PC-9 (cell line): ENCODE measurements around the gene GPR152.

Experiments
- EZH2 ChIP-seq: fragments of 200-600 bp; sonication (generic); IDR thresholded peaks from 2 replicates; pipeline ENCODE4 v1.8.0; 2017; ENCODE audit warnings: antibody characterized with exemption, low read depth
- TF ChIP-seq, protein P1 (sequence below): fragments of 200-600 bp; sonication (generic); conservative IDR thresholded peaks from 2 replicates; pipeline ENCODE4 v1.6.1; 2017; ENCODE audit warnings: mixed run types, antibody characterized with exemption, mild to moderate bottlenecking, moderate library complexity

DNA sequence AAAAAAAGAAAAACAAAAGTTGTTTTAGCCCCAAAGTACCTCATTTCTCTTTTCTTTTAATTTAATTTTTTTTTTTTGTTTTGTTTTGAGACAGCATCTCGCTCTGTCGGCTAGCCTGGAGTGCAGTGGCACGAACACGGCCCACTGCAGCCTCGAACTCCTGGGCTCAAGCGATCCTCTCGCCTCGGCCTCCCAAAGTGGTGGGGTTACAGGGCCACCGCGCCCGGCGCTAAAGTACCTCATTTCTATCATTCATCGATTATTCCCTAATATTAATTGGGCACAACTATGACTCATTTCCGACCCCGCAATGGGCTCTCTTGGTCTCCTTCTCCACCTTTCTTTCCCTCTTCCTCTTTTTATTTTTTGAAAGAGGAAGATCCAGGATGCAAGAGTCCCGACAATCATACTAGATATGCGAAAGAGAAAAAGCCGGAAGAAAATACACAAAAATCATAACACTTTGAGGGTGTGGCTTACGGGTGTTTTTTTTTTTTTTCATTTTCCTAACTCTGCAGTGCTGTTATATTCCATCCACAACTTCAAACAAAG lies 29.8 kb upstream of the GPR152 start:
- TF ChIP-seq, protein P1, sequence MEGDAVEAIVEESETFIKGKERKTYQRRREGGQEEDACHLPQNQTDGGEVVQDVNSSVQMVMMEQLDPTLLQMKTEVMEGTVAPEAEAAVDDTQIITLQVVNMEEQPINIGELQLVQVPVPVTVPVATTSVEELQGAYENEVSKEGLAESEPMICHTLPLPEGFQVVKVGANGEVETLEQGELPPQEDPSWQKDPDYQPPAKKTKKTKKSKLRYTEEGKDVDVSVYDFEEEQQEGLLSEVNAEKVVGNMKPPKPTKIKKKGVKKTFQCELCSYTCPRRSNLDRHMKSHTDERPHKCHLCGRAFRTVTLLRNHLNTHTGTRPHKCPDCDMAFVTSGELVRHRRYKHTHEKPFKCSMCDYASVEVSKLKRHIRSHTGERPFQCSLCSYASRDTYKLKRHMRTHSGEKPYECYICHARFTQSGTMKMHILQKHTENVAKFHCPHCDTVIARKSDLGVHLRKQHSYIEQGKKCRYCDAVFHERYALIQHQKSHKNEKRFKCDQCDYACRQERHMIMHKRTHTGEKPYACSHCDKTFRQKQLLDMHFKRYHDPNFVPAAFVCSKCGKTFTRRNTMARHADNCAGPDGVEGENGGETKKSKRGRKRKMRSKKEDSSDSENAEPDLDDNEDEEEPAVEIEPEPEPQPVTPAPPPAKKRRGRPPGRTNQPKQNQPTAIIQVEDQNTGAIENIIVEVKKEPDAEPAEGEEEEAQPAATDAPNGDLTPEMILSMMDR: no peak
- no peak for TF ChIP-seq EZH2
